Lower leg skin (tissue), 3 donors: ENCODE results near the gene TAGLN2.

Source experiments
- POLR2A ChIP-seq, 2 donors: fragments of 450-650 bp; IDR thresholded peaks; one replicate each; pipeline ENCODE4 v1.6.1; 2016 to 2017; ENCODE audit warnings: antibody characterized with exemption in 2 of 2, mild to moderate bottlenecking in 1 of 2, moderate library complexity in 1 of 2
- TF ChIP-seq, protein P1 (sequence below), 3 donors: fragments of 450-650 bp; IDR thresholded peaks; one replicate each; pipeline ENCODE4 v1.5.1; 2016; ENCODE audit warnings: antibody characterized with exemption in 3 of 3, mild to moderate bottlenecking in 3 of 3, moderate library complexity in 2 of 3

DNA sequence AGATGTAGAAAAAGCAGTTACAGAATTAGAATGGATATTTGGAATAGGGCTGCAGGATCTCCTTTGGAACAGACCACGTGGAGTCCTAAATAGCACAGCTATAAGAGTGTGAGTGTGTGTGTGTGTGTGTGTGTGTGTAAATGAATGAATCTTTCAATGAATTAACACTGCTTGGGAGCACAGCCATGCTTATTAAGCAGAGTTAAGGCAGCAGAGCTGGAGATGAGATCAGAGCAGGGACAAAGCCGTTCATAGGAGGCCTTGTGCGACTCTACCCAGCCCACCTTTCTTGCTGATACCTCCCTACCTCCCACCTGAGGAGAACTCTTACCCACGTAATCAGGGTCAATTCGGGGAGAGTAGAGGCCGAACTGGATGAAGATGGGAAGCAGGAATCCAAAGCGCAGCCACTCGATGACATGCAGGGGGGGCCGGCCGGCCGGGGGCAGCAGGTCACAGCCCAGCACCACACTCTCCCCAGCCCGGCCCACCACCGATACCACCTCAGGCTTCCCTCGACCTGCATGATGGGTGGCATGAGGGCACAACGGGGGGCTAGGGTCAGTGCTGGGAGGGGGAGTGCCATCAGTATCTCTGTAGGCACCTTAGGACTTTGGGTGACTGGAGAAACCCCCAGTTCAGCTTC lies 17.4 kb upstream of the TAGLN2 start:
- TF ChIP-seq, protein P1, sequence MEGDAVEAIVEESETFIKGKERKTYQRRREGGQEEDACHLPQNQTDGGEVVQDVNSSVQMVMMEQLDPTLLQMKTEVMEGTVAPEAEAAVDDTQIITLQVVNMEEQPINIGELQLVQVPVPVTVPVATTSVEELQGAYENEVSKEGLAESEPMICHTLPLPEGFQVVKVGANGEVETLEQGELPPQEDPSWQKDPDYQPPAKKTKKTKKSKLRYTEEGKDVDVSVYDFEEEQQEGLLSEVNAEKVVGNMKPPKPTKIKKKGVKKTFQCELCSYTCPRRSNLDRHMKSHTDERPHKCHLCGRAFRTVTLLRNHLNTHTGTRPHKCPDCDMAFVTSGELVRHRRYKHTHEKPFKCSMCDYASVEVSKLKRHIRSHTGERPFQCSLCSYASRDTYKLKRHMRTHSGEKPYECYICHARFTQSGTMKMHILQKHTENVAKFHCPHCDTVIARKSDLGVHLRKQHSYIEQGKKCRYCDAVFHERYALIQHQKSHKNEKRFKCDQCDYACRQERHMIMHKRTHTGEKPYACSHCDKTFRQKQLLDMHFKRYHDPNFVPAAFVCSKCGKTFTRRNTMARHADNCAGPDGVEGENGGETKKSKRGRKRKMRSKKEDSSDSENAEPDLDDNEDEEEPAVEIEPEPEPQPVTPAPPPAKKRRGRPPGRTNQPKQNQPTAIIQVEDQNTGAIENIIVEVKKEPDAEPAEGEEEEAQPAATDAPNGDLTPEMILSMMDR (IDR thresholded peaks at IDR 0.05) = no peak
- no peak for TF ChIP-seq POLR2A (IDR thresholded peaks at IDR 0.05)
